ENCODE measurements around the gene PRKRIP1. TPM values are rescaled to one million over a fixed set of nuclear protein-coding genes. Genes with fewer than 3 reads are reported as not detected.
"Not testable (repeated sequence)": the region's sequence is repeated elsewhere in the genome, so short reads cannot be mapped to it uniquely, and the experiment has no call there.

PRKRIP1 gene
- polyA plus RNA-seq, 3 donors, result 39.2 to 48.6 (median 47.1) TPM

GRCh38 chr7:102454468-102454867, 58.3 kb downstream of the PRKRIP1 start:
- DNase-seq, result no peak

GRCh38 chr7:102454932-102455331, 58.8 kb downstream of the PRKRIP1 start:
- not testable (repeated sequence) for DNase-seq

GRCh38 chr7:102455596-102455995, 59.4 kb downstream of the PRKRIP1 start:
- no peak for DNase-seq

GRCh38 chr7:102456327-102456726, 60.2 kb downstream of the PRKRIP1 start:
- no peak for DNase-seq

- no peak for DNase-seq
These were observed 61.3 kb downstream of the PRKRIP1 start for GRCh38 chr7:102457352-102457924.

DNA sequence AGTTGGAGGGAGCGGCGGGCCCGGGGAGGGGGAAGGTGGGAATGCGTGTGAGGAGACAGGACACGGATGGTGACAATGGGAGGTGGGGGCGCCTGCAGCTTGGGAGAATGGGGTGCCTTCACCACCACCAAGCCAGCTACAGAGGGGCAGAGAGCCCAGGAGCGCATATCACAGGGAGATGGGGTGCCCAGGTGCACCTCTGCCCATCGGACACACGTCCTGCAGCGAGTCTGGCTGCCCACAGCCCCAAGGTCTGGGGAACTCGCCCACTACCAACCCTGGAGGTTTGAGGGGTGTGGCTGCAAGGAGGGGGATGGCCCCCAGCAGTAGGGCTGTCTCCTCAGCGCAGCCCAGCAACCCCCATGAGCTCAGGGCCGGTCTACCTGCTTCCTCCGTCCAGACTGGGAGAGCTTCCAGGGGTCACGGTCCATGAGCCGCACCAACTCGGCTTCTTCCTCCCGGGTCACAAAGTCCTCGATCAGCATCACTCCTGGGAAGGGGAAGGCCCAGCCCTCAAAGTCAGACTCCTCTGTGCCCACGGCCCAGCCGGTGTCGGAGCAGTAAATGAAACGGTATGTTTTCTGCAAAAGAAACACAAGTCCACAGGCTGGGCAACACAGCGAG, 63.2 kb downstream of the PRKRIP1 start:
- DNase-seq, result no peak

DNA sequence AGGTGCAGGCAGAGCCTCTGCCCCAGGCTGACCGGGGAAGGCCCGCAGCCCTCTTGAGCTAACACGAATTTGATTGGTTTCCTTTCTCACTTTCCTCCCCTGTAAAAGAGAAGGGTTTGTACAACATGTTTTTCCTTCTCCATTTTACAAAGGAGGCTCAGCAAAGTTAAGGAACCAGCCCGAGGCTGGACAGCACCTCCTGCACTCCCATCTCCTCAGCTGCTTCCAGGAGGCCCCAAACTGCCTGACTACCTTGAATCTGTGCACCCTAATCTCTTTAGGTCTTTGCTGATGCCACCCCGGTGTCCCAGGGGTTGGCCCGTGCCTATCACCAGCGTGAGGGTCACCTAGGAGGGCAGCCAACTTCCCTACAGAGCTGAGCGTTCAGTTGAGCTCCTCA, 64.3 kb downstream of the PRKRIP1 start:
- DNase-seq, result no peak

GRCh38 chr7:102463841-102464576, 67.8 kb downstream of the PRKRIP1 start:
- no peak for DNase-seq

GRCh38 chr7:102464577-102465280, 68.6 kb downstream of the PRKRIP1 start, which contains the start of the genes ALKBH4 and LRWD1:
Gene ALKBH4, minus strand, starts transcription at chr7:102464863. Its CDS starts 27 bp downstream, at chr7:102464836.
Gene LRWD1, plus strand, starts transcription at chr7:102464984. Its CDS starts 97 bp downstream, at chr7:102465081.
- peak; percentile 89 for DNase-seq

- DNase-seq, result no peak
These were observed 69.9 kb downstream of the PRKRIP1 start for GRCh38 chr7:102466097-102466496.

GRCh38 chr7:102467581-102468477, 71.7 kb downstream of the PRKRIP1 start:
- no peak for DNase-seq

GRCh38 chr7:102468478-102469350, 72.6 kb downstream of the PRKRIP1 start:
- DNase-seq, result no peak

DNA sequence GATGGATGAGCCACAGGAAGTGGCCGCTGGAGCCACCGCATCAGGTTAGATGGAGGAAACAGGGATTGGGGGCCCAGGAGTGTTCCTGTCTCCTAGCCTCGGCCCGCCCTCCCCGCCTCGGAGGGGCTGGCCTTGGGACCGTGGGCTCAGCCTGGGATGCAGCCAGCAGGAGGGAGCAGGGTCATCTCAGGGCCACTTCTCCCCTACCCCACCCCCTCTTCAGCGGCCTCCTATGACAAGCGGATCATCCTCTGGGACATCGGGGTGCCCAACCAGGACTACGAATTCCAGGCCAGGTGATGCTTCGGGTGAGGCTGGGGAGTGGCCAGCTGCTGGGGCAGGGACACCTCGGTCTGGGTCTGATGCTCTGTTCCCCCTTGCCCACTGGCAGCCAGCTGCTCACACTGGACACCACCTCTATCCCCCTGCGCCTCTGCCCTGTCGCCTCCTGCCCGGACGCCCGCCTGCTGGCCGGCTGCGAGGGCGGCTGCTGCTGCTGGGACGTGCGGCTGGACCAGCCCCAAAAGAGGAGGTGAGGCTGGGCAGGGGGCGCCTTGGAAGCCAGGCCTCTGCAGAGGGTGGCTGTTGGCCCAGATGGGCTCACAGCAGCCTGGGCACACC, 73.3 kb downstream of the PRKRIP1 start:
- no peak for DNase-seq

DNA sequence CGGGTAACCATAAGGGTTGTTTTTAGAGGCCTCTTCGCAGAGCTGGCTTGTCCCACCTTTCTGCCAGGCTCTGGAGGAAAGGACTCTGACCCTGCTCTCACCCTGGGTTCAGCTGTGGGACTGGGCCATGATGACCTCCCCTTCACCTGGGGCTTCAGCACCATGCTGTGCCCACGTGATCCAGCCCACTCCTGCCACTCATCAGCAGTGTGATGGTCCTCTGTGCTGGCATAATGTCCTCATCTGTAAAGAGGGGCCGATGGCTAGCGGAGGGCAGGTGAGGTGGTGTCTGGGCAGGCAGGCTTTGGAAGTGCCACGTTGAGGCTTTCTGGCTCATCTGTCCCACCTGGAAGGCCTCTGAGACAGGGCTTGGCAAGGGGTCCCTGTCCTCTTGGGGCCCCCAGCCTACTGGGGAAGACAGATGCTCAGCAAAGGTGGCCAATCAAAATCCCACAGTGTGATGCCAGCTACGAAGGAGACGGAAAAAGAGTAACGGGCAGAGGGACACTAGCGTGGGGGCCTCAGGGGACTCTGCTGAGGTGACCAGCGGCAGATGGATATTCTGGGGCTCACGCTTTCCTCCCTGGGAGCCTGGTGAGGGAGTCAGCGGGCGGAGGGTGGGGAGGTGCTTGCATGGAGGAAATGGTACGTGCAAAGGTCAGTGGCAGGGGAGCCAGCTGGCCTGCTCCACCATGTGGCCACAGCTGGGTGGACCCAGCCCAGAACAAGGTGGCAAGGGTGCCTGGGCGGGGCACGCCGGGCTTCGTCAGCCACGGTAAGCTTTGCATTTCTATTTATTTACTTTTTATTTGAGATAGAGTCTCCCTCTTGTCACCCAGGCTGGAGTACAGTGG, 74.0 kb downstream of the PRKRIP1 start:
- no peak for DNase-seq

DNA sequence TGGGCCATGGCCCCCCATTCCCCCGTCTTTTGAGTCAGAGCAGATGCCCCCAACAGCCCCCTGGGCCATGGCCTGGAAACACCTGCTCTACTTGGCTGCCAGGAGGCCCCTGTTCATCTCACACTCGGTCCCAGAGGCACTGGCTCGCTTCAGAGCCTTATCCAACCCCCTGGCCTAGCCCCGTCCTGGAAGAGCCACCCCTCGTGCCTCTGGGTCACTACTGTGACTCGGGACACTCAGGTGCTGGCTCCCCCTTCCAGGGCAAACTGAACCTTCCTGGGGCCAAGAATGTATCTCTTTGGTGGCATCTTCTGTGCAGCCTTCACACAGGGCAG, 75.6 kb downstream of the PRKRIP1 start:
- DNase-seq, result no peak

DNA sequence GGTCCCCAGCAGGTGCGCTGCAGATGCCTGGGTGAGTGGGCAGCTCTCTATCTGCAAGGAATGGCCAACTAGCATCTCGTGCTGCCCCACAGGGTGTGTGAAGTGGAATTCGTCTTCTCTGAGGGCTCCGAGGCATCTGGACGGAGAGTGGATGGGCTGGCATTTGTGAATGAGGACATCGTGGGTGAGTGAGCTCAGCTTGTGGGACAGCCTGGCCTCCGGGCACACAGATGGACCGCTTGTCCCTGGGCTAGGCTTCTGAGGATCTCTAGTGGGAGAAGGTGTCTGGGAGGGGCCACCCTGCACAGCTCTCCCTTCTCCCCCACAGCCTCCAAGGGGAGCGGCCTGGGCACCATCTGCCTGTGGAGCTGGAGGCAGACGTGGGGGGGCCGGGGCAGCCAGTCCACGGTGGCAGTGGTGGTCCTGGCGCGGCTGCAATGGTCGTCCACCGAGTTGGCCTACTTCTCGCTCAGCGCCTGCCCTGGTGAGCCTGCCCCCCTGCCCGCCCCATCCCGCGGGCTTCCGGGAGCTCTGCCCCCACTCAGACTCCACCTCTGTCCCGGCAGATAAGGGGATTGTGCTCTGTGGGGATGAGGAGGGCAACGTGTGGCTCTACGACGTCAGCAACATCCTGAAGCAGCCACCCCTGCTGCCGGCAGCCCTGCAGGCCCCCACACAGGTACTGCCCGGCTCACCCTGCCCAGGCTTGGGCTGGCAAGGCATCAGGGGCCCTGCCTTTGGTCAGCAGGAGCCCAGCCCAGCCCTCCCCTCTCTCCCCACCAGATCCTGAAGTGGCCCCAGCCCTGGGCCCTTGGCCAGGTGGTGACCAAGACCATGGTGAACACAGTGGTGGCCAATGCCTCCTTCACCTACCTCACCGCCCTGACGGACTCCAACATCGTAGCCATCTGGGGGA, 76.2 kb downstream of the PRKRIP1 start:
- no peak for DNase-seq

GRCh38 chr7:102473271-102473991, 77.3 kb downstream of the PRKRIP1 start:
- no peak for DNase-seq
